Endodermal cell (in vitro differentiated cells): ENCODE measurements around the gene SPRYD3. TPM values are rescaled to one million over a fixed set of nuclear protein-coding genes. Genes with fewer than 3 reads are reported as not detected.

Source experiments
- DNase-seq: peaks from one replicate; pipeline ENCODE4 v3.0.0-alpha.2; 2017
- H3K27ac ChIP-seq: 2 replicates; pipeline ENCODE4 v1.5.1; 2013; ENCODE audit warnings: mild to moderate bottlenecking, low read depth, low read length, moderate library complexity
- H3K27me3 ChIP-seq: 2 replicates; pipeline ENCODE4 v1.6.1; 2013; ENCODE audit warnings: mild to moderate bottlenecking, low read length, moderate library complexity; ENCODE audit not compliant: insufficient read depth, control insufficient read depth, poor library complexity, severe bottlenecking
- H3K36me3 ChIP-seq: 2 replicates; pipeline ENCODE4 v1.7.0; 2013; ENCODE audit warnings: mild to moderate bottlenecking, low read length, moderate library complexity; ENCODE audit not compliant: control insufficient read depth, insufficient read depth
- H3K4me1 ChIP-seq: one replicate; pipeline ENCODE4 v1.7.0; 2013; ENCODE audit warnings: low read length; ENCODE audit not compliant: control insufficient read depth, insufficient read depth
- H3K4me3 ChIP-seq: 2 replicates; pipeline ENCODE4 v1.5.1; 2013; ENCODE audit warnings: mild to moderate bottlenecking, low read length, moderate library complexity
- H3K9ac ChIP-seq: 2 replicates; pipeline ENCODE4 v1.6.1; 2013; ENCODE audit warnings: mild to moderate bottlenecking, low read length, moderate library complexity; ENCODE audit not compliant: poor library complexity, severe bottlenecking; ENCODE audit errors: extremely low read depth
- H3K9me3 ChIP-seq: 2 replicates; pipeline ENCODE4 v1.6.1; 2013; ENCODE audit warnings: mild to moderate bottlenecking, low read length, moderate library complexity; ENCODE audit not compliant: control insufficient read depth
- H3K27ac Mint-ChIP-seq: 2 replicates; pipeline ENCODE4 v1.8.0; 2020; ENCODE audit warnings: mixed read lengths
- H3K27me3 Mint-ChIP-seq: 2 replicates; pipeline ENCODE4 v1.8.0; 2021; ENCODE audit warnings: mild to moderate bottlenecking, mixed read lengths; ENCODE audit not compliant: insufficient read depth
- H3K36me3 Mint-ChIP-seq: 2 replicates; pipeline ENCODE4 v1.8.0; 2020; ENCODE audit warnings: low read depth, mixed read lengths
- H3K4me1 Mint-ChIP-seq: 2 replicates; pipeline ENCODE4 v1.8.0; 2020; ENCODE audit warnings: mixed read lengths
- H3K4me3 Mint-ChIP-seq: 2 replicates; pipeline ENCODE4 v1.8.0; 2020; ENCODE audit warnings: mild to moderate bottlenecking, moderate library complexity, mixed read lengths
- H3K9me3 Mint-ChIP-seq: 2 replicates; pipeline ENCODE4 v1.8.0; 2020; ENCODE audit warnings: mild to moderate bottlenecking, mixed read lengths
- CTCF ChIP-seq: fragments of 200-600 bp; sonication (generic); conservative IDR thresholded peaks from 2 replicates; pipeline ENCODE4 v1.5.0; 2021; ENCODE audit warnings: antibody characterized with exemption, mild to moderate bottlenecking
- WGBS, 2 experiments: methylation state at CpG; one replicate each; pipeline versions ENCODE4 v1.1.5 to v1.1.7; 2013; ENCODE audit warnings: missing lambda C conversion rate in 2 of 2, mixed read lengths in 1 of 2; ENCODE audit not compliant: insufficient coverage in 1 of 2, insufficient read length in 1 of 2; 5-methylcytosine and 5-hydroxymethylcytosine counted together
- total RNA-seq, 2 donors: library from RNA; stranded (reverse); fragmentation: NEBNext Ultra II Directional in 1 of 2; extraction: Animal tissue kit (Norgen Biotek cat#: 25700) in 1 of 2; gene quantifications; 2 replicates in 1 of 2; 3 replicates in 1 of 2; pipeline ENCODE4 v1.2.1, GENCODE V29; 2021

The SPRYD3 gene
- total RNA-seq, 2 donors from 2014 or later: 13.0 to 18.4 TPM

GRCh38 chr12:53067074-53067992 lies 11.9 kb downstream of the SPRYD3 start:
- Histone ChIP-seq H3K27me3 (no peaks in the 10 kb centered on the region), H3K4me3 (no peak overlapping the region), H3K9ac (no peak overlapping the region), H3K36me3 (peaks cover 13% of the 10 kb centered on the region), H3K9me3 (no peaks in the 10 kb centered on the region), H3K4me1 (peaks cover 7% of the 10 kb centered on the region), H3K27ac (no peak overlapping the region)
- peak; percentile 42 for DNase-seq
- no peak overlapping the region for H3K27ac Mint-ChIP-seq
- WGBS, 2 experiments: 73 to 92% methylated on average over 5 to 6 of the region's 7 CpGs
- H3K4me1 Mint-ChIP-seq: peaks cover 28% of the 10 kb centered on the region
- H3K36me3 Mint-ChIP-seq: peaks cover 27% of the 10 kb centered on the region
- no peak overlapping the region for H3K4me3 Mint-ChIP-seq
- H3K9me3 Mint-ChIP-seq: no peaks in the 10 kb centered on the region
- H3K27me3 Mint-ChIP-seq: peaks cover 3% of the 10 kb centered on the region
- TF ChIP-seq CTCF: no peak

- Mint-ChIP-seq H3K9me3 (no peaks in the 10 kb centered on the region), H3K4me3 (no peak overlapping the region), H3K4me1 (peaks cover 25% of the 10 kb centered on the region), H3K27ac (no peak overlapping the region), H3K36me3 (peaks cover 24% of the 10 kb centered on the region), H3K27me3 (peaks cover 5% of the 10 kb centered on the region)
- H3K9ac ChIP-seq: no peak overlapping the region
- H3K27ac ChIP-seq: no peak overlapping the region
- no peaks in the 10 kb centered on the region for H3K9me3 ChIP-seq
- peak; percentile 95 for DNase-seq
- no peaks in the 10 kb centered on the region for H3K27me3 ChIP-seq
- H3K4me3 ChIP-seq: no peak overlapping the region
- peak; percentile 95 for TF ChIP-seq CTCF
- peaks cover 13% of the 10 kb centered on the region for H3K36me3 ChIP-seq
- H3K4me1 ChIP-seq: peaks cover 3% of the 10 kb centered on the region
- 54 to 63% methylated on average over 18 to 24 of the region's 24 CpGs for WGBS, 2 experiments
Measured at GRCh38 chr12:53065975-53066931, 12.9 kb downstream of the SPRYD3 start.

GRCh38 chr12:53065470-53065869 lies 13.7 kb downstream of the SPRYD3 start:
- H3K9me3 ChIP-seq: no peaks in the 10 kb centered on the region
- H3K27me3 Mint-ChIP-seq: peaks cover 5% of the 10 kb centered on the region
- H3K27me3 ChIP-seq: no peaks in the 10 kb centered on the region
- peaks cover 22% of the 10 kb centered on the region for H3K36me3 Mint-ChIP-seq
- no peak overlapping the region for H3K4me3 ChIP-seq
- 90% methylated on average over 7 of the region's 7 CpGs; no CpG with 5 or more reads in 1 of the 2 experiments for WGBS, 2 experiments
- H3K4me1 Mint-ChIP-seq: peaks cover 18% of the 10 kb centered on the region
- H3K9ac ChIP-seq: no peak overlapping the region
- no peak overlapping the region for H3K27ac Mint-ChIP-seq
- no peak overlapping the region for H3K27ac ChIP-seq
- H3K36me3 ChIP-seq: peaks cover 12% of the 10 kb centered on the region
- DNase-seq: no peak
- no peak overlapping the region for H3K4me3 Mint-ChIP-seq
- no peaks in the 10 kb centered on the region for H3K4me1 ChIP-seq
- no peaks in the 10 kb centered on the region for H3K9me3 Mint-ChIP-seq
- no peak for TF ChIP-seq CTCF
